Uterus (tissue), 4 donors: ENCODE measurements around the gene VWA8. TPM values are rescaled to one million over a fixed set of nuclear protein-coding genes. Genes with fewer than 3 reads are reported as not detected.

Source experiments
- DNase-seq, 2 donors: peaks; one replicate each; pipeline ENCODE4 v3.0.0-alpha.2; 2019 to 2020
- H3K27ac ChIP-seq, 2 donors: fragments of 200-600 bp; sonication (generic); 1 replicate in 1 of 2; 2 replicates in 1 of 2; pipeline ENCODE4 v1.5.1; 2016 to 2018
- H3K27me3 ChIP-seq, 2 donors: fragments of 200-600 bp; sonication (generic); one replicate each; pipeline ENCODE4 v1.5.1; 2018 to 2019; ENCODE audit warnings: control low read depth in 1 of 2
- H3K36me3 ChIP-seq, 2 donors: fragments of 200-600 bp; sonication (generic); one replicate each; pipeline ENCODE4 v1.5.1; 2019; ENCODE audit warnings: control low read depth in 1 of 2
- H3K4me1 ChIP-seq, 2 donors: fragments of 200-600 bp; sonication (generic); one replicate each; pipeline ENCODE4 v1.5.1; 2018 to 2019; ENCODE audit warnings: control low read depth in 1 of 2
- H3K4me3 ChIP-seq, 2 donors: fragments of 200-600 bp; sonication (generic); 1 replicate in 1 of 2; 2 replicates in 1 of 2; pipeline ENCODE4 v1.5.1; 2018 to 2019; ENCODE audit warnings: mild to moderate bottlenecking in 1 of 2
- H3K9me3 ChIP-seq, 2 donors: fragments of 200-600 bp; sonication (generic); one replicate each; pipeline ENCODE4 v1.5.1; 2019; ENCODE audit warnings: control low read depth in 1 of 2
- CTCF ChIP-seq, 4 experiments: fragments of 200-600 bp in 2 of 4; fragments of 450-650 bp in 2 of 4; sonication (generic) in 2 of 4; IDR thresholded peaks; one replicate each; pipeline ENCODE4 v1.5.1; 2016 to 2019; ENCODE audit warnings: antibody characterized with exemption in 4 of 4, mild to moderate bottlenecking in 2 of 4, moderate library complexity in 1 of 4
- POLR2A ChIP-seq, 2 donors: fragments of 450-650 bp; IDR thresholded peaks; one replicate each; pipeline ENCODE4 v1.6.1; 2016; ENCODE audit warnings: antibody characterized with exemption in 2 of 2, mild to moderate bottlenecking in 1 of 2, moderate library complexity in 1 of 2
- intact Hi-C: fragments of 100-400 bp; cut with DNase I; formaldehyde crosslinking; loops from one replicate; pipeline ENCODE4 v1.15.1; 2023; ENCODE audit warnings: low total_unique reads
- total RNA-seq, 4 donors: library from RNA; depleted of rRNA in 3 of 4; stranded (reverse); fragments of >200 nt in 3 of 4; gene quantifications; one replicate each; pipeline versions ENCODE4 v1.1.0 to v1.2.4, GENCODE V29; 2014 to 2023
- donor health status: DM: yes; HTN: yes; CAD: no.

VWA8 gene
- total RNA-seq, 4 donors from 2014 or later = 25.6 to 59.7 (median 37.5) TPM

GRCh38 chr13:41563341-41563983 lies 397.4 kb downstream of the VWA8 start:
- no peaks in the 10 kb centered on the region for H3K27me3 ChIP-seq
- no peaks in the 10 kb centered on the region for H3K9me3 ChIP-seq
- TF ChIP-seq CTCF (IDR thresholded peaks at IDR 0.05) (no peak), POLR2A (IDR thresholded peaks at IDR 0.05) (no peak)
- intact Hi-C loops = no loop called here
- H3K27ac ChIP-seq = peak overlapping the region in 1 of 2 donors; percentile 39
- no peaks in the 10 kb centered on the region for H3K36me3 ChIP-seq
- DNase-seq = no peak
- H3K4me1 ChIP-seq = no peaks in the 10 kb centered on the region
- H3K4me3 ChIP-seq = no peak overlapping the region

DNA sequence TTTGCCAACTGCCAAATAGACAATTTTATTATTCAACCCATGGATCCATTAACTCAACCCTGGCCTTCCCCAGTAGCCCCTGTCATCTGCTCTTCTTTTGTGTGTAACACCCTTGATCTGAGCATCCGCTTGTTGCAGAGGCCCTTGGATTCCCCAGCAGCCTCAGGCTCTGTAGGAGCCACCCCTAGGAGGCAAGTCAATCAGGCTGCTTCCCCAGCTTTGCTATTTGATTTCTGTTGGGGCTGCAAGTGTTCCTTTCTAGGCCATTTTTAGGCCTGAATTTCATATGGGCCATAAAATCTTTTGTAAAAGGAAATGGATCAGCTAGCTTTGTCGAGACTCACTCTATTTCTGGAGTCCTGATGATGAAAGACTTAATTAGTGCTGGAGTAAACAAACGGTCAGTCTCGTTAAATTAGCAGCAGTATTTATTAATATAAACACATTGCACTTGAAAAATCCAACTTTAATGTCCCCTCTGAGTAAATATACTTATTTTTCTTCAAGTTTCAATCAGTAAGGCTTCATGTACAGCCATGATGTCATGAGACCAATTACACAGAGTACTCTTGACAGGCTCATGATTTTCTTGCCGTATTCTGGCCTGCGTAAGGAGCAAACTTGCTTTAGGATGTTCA lies 398.2 kb downstream of the VWA8 start:
- Histone ChIP-seq H3K36me3 (no peaks in the 10 kb centered on the region), H3K4me3 (no peak overlapping the region), H3K27ac (peak overlapping the region; percentile 24 to 39), H3K4me1 (no peaks in the 10 kb centered on the region), H3K9me3 (no peaks in the 10 kb centered on the region), H3K27me3 (no peaks in the 10 kb centered on the region)
- DNase-seq = no peak
- intact Hi-C loops = no loop called here
- no peak for TF ChIP-seq POLR2A (IDR thresholded peaks at IDR 0.05)
- no peak for TF ChIP-seq CTCF (IDR thresholded peaks at IDR 0.05)

- Histone ChIP-seq H3K4me3 (no peak overlapping the region), H3K36me3 (no peaks in the 10 kb centered on the region), H3K4me1 (no peaks in the 10 kb centered on the region), H3K9me3 (no peaks in the 10 kb centered on the region), H3K27ac (peak overlapping the region in 1 of 2 donors; percentile 24), H3K27me3 (no peaks in the 10 kb centered on the region)
- TF ChIP-seq POLR2A (IDR thresholded peaks at IDR 0.05) (no peak), CTCF (IDR thresholded peaks at IDR 0.05) (no peak)
- peak; percentile 71 to 78 for DNase-seq
- intact Hi-C loops = no loop called here
These were observed 398.8 kb downstream of the VWA8 start for GRCh38 chr13:41562083-41562482.

DNA sequence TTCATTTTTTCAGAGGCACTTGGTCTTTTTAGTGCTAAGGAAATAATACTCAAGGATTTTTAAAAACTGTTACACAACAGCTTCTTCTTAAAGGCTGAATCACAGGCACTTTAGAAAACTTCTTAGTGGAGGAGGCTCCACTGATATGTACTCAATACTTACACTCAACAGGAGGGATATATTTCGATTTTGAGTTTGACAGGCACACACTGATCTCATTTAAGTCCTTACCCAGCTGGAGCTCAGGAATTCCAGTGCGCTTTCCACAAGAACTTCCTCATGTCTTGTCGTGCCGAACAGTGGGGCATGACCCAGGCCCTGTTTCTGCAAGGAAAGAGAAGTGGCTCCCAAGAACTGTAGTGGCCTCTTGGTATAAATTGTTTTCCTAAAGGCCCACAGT lies 399.7 kb downstream of the VWA8 start:
- TF ChIP-seq POLR2A (IDR thresholded peaks at IDR 0.05) = no peak
- no peak for TF ChIP-seq CTCF (IDR thresholded peaks at IDR 0.05)
- Histone ChIP-seq H3K9me3 (no peaks in the 10 kb centered on the region), H3K36me3 (no peaks in the 10 kb centered on the region), H3K4me3 (no peak overlapping the region), H3K27ac (peak overlapping the region; percentile 50 to 67), H3K27me3 (no peaks in the 10 kb centered on the region), H3K4me1 (no peaks in the 10 kb centered on the region)
- intact Hi-C loops = no loop called here
- DNase-seq = no peak

GRCh38 chr13:41558781-41559560 lies 401.9 kb downstream of the VWA8 start:
- TF ChIP-seq POLR2A (IDR thresholded peaks at IDR 0.05) (no peak), CTCF (IDR thresholded peaks at IDR 0.05) (no peak)
- Histone ChIP-seq H3K4me1 (no peaks in the 10 kb centered on the region), H3K27ac (no peak overlapping the region), H3K4me3 (no peak overlapping the region), H3K27me3 (no peaks in the 10 kb centered on the region), H3K9me3 (no peaks in the 10 kb centered on the region), H3K36me3 (no peaks in the 10 kb centered on the region)
- no peak for DNase-seq
- intact Hi-C loops = no loop called here
